GM18517 (cell line): ENCODE data around the gene ADARB1.

Source experiments
- ATAC-seq: cut with Tn5 transposase; IDR thresholded peaks from one replicate; pipeline ENCODE4 v1.9.1; 2021; ENCODE audit warnings: mild to moderate bottlenecking, moderate library complexity; ENCODE audit not compliant: unreplicated experiment

Gene ADARB1

DNA sequence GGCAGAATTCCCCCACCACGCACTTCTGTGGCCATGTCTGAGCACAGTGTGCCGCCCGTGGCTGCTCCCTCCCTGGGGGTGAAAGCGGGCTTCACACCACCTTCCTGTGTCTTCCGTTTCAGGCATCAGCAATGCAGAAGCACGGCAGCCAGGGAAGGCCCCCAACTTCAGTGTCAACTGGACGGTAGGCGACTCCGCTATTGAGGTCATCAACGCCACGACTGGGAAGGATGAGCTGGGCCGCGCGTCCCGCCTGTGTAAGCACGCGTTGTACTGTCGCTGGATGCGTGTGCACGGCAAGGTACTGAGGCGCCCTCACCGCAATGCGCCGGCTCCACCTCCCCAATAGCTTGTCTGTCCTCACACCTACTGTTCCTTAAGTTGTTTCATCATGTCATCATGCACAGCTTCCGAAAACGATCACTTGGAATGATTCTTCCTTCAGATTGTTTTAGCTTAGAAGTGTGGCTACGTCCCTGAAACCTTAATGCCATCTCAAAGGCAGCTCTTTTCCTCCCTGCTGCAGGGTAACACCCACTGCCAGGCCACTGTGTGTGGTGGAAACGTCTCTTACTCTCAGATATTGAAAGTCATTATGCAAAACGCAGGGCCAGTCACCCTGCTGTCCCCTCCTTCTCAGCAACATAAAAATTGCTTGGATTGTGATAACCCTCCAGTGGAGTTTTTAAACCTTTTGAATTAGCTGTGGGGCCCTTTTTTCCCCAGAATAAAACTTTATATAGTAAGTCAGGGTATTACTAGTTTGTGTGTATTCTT is 146.5 kb downstream of the ADARB1 start:
- ATAC-seq, result no peak

DNA sequence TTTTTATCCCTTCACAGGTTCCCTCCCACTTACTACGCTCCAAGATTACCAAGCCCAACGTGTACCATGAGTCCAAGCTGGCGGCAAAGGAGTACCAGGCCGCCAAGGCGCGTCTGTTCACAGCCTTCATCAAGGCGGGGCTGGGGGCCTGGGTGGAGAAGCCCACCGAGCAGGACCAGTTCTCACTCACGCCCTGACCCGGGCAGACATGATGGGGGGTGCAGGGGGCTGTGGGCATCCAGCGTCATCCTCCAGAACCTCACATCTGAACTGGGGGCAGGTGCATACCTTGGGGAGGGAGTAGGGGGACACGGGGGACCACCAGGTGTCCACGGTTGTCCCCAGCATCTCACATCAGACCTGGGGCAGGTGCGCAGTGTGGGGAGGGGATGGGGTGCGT is 147.6 kb downstream of the ADARB1 start:
- ATAC-seq, result no peak

DNA sequence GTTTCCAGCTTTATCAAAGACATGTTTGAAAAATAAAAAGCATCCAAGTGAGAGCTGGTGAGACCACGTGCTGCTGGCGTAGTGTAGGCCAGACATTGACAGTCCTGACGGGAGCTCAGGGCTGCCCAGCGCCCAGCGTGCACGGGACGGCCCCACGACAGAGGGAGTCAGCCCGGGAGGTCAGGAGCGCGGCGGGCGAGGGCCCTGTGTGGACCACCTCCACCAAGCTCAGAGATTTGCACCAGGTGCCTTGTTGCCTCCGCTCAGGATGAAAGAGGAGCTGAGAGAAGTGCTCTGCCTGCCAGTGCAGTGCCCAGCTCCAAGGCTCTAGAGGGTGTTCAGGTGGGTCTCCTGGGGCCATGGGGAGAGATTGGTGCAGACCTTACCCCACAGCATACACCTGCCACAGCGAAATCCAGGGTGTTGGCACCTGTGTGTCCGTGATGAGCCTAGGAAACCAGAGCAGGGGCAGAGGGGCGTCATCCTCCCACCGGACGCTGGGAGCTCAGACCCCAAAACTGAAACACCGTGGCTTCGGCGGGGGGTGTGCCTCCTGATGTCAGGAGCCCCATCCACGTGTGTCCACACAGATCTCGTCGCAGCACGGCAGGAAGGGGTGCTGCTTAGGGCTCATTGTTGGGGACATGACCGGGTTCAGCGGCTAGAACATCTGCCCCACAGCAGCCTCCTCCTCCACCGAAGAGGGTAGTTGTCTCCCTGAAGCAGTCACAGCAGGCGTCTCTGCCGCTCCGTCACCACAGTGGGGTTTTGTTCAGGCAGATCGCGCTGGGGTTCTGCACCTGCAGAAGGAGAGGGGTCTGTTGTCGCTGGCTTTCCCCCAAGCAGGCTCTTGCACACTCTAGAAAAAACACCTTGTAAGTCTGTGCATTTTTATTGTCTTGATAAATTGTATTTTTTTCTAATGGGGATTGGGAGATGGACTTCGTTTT is 149.1 kb downstream of the ADARB1 start:
- ATAC-seq, result no peak

DNA sequence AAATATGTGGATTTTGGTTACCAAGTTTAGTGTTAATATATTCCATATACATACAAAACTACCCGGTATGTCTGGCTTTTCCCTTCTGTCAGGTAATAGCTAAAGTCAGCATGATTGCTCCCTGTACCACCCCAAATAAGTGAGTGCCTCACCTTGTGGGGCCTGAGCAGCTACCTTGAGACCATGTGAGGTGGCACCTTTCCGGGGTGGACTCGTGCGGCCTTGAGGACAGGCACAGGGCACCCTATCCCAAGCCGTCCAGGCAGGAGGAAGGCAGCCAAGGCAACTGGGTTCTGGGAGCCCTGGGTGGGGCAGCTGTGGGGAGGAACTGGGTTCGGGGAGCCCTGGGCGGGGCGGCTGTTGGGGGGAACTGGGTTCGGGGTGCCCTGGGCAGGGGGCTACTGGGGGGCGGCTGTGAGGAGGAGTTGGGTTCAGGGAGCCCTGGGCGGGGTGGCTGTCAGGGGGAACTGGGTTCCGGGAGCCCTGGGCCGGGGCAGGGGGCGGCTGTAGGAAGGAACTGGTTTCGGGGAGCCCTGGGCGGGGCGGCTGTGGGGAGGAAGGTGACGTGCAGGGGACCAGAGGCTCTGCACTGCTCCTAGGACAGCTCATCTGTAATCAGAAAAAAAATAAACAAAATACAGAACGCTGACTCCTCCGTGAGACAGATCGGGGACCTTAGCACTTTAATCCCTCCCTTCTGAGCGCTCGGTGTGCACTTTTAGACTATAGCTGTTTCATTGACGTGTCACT is 150.0 kb downstream of the ADARB1 start:
- ATAC-seq, result no peak

DNA sequence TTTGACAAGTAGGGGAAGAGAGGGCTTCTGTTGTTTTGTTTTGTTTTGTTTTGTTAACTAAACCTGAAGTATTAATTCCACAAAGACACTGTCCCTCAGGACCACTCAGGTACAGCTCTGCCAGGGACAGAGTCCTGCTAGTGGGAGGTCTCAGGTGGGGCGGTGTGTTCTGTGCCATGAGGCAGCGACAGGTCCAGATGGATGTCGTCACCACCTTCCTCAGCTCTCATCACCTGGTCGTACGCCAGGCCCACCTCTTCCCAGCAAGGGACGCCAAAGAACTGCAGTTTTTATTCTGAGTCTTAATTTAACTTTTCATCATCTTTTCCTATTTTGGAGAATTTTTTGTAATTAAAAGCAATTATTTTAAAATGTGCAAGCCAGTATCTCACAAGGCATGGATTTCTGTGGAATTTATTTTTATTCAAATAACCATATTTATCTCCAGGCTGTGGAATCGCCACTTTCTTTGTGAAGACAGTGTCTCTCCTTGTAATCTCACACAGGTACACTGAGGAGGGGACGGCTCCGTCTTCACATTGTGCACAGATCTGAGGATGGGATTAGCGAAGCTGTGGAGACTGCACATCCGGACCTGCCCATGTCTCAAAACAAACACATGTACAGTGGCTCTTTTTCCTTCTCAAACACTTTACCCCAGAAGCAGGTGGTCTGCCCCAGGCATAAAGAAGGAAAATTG is 150.8 kb downstream of the ADARB1 start:
- ATAC-seq, result no peak

DNA sequence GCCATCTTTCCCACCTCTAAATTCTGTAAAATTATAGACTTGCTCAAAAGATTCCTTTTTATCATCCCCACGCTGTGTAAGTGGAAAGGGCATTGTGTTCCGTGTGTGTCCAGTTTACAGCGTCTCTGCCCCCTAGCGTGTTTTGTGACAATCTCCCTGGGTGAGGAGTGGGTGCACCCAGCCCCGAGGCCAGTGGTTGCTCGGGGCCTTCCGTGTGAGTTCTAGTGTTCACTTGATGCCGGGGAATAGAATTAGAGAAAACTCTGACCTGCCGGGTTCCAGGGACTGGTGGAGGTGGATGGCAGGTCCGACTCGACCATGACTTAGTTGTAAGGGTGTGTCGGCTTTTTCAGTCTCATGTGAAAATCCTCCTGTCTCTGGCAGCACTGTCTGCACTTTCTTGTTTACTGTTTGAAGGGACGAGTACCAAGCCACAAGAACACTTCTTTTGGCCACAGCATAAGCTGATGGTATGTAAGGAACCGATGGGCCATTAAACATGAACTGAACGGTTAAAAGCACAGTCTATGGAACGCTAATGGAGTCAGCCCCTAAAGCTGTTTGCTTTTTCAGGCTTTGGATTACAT is 151.5 kb downstream of the ADARB1 start:
- no peak for ATAC-seq

DNA sequence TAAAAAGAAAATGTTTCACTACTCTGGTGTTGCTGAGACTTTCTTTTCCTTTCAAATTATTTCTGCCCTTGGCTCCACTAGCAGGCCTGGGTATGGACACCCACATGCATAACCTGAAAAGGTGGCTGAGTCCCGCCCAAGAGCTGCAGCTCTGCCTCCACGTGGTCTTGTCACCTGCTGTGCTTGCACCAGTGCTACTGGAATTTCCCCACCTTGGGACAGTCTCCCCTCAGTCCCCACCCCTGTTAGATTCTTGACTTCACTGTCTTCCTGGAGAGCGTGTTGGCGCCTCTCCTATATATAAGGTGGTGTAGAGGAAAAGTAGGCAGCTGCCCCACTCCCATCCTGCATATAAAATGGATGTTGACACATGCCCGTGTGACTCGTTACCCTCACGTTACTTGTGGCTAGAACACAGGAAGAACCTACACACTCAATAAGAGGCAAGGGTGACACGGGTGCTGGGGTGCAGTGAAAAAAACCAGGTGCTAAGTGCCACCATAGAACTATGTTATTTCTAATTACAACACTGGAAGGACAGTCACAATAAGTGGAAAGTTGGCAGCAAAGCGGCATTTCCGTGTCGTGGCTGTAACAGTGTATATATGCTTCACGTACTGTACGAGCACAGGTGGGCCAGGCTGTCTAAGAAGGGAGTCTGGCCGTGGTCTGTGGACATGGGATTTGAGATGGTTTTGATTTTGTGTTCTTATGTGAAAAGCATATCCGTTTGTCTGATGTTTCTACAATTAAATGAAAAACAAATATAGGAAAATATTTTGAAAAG is 152.4 kb downstream of the ADARB1 start:
- no peak for ATAC-seq

DNA sequence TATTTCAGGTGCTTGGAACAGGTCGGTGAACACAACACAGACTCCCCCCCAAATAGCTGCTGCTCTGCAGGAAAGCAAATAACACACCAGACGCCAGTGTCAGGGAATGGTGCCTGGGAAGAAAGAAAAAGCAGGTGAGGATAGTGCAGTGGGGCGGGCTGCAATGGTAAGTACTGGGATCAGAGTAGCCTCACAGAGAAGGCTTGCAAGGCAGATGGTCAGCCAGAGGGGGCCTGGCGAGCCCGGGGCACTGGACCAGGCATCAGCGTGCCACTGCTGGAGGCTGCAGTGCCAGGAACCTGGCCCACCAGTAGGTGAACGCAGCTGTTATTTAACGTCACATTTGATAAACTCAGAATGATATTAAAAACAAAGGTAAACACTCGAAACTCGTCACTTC is 153.4 kb downstream of the ADARB1 start:
- no peak for ATAC-seq

DNA sequence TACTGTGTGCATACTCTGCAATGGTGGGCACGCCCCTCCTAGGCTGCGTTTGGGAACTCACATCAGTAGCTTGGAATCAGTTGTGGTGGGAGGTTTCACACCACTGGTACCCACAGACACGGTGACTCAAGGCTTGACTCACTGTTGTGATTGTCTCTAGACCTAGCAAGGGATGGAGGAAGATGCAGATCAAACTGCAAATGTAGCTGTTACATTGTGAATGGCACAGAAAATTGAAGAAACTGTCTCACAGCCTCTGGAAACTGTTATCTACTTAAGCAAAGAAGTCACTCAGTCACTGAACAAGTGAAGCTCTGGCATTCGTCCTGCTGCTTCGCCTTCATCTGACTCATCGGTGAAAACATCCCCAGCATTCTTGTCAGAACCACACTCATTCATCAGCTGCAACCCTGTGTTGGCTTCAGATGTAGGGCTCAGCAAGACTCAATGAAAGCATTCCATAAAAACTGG is 153.8 kb downstream of the ADARB1 start:
- ATAC-seq, result no peak

DNA sequence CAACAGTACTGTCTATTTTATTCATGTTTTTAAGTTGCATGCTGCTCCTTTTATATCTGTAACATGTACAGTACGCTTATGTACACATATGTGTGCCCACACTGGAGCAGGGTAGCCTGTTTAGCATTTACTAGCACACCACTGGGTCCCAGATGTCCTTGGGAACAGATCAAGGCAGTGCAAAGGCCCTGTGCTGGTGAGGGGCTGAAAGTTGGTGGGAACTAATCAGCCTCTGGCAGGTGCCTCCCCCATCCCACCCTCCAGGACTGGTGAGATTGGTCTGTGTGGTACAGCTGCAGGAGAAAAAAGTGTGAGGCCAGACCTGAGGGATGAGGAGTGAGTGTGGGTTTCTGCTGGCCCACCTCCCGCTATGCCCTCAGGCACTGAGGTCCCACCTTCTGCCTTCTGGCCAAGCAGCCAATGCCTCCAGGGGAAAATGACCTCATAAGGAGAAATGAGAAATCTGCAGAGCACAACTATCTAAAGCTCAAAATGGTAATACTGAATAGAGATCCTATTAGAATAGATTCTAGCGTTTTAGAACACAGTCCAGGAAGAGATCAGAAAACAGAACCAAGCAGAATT is 154.4 kb downstream of the ADARB1 start:
- ATAC-seq, result no peak

DNA sequence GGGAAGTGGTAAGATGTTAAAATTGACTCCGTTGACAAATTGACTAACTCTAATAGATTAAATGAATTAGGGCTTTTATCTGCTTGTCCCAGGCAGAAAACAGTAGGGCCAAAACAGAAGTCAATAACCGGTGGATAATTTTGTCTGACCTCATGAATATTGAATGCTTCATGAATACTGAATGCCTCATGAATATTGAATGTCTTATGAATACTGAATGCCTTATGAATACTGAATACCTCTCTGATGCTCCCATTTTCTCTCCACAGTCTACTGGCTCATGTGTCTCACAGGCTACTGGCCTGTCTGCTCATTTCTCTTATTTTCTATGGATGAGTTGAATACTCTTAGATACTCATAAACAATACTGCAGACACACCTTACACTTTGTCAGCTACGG is 157.3 kb downstream of the ADARB1 start:
- no peak for ATAC-seq

DNA sequence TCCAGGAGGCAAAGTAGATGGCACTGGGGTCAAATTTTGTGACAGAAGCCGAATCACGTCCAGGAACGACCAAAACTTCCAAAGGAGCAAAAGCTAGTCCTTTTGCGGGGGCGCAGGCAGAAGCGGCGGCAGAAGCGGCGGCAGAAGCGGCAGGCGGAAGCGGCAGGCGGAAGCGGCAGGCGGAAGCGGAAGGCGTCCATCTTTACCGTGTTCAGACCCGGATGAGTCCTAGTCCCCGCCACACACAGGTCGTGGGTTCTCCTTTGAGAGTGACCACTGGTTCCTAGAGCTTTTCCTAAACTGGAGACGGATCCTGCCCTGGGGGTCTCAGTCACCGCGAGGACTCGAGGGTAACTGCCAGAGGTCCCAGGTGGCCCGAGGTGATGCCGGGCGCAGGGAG is 159.7 kb downstream of the ADARB1 start:
- ATAC-seq, result no peak

DNA sequence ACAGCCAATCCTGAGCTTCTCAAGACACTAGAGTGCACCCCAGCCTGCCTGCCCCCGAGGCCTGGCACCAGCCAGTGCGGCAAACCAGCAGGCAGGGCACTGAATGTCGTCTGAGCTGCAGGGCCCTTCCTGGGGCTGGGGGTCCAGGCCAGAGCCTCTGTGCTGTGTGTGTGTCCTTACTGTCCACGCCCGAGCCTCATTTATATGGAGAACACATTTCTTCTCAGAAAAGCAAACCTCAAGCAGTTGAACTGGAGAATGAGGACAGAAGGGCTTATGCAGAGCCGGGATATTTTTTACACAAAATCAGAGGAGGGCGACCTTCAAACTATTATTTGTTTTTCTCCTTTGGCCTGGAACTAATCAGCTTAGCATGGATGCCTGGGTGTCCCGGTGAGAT is 160.6 kb downstream of the ADARB1 start:
- no peak for ATAC-seq

DNA sequence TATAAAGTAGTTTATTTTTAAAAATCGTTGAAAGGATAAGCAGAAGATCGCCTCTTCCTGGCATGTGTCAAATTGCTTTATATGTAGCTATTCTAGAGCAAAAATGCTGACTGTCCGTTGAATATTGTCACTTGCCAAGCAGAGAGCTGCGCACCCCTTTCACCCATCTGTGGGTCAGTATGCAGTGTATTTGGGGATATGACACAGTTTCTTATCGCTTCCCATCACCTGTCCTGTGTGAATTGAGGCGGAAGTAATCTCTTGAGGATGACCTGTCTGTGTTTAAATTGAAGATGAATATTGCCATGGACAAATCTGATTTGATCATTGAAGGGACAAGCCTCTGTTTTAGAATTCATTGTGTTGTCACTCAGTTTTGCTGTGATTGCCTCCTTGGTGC is 161.1 kb downstream of the ADARB1 start:
- no peak for ATAC-seq

DNA sequence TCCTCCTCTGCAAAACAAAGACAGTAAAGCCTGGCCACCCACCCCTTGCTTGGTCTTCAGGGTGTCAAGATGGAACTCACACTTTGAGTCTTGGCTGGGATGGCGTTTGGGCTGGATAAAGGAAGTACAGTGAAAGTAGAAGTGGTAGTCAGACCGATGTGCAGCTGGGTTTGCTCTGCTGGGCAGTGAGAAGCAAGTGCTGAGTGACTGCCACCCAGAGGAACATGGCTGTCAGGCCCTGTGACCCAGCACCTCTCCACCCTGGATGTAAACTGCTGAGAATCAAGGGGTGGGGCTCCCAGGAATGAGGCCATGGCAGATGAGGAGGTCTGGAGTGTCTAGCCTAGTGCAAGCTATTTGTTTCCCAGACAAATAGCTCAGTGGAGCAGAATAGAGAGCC is 162.1 kb downstream of the ADARB1 start:
- ATAC-seq, result no peak

DNA sequence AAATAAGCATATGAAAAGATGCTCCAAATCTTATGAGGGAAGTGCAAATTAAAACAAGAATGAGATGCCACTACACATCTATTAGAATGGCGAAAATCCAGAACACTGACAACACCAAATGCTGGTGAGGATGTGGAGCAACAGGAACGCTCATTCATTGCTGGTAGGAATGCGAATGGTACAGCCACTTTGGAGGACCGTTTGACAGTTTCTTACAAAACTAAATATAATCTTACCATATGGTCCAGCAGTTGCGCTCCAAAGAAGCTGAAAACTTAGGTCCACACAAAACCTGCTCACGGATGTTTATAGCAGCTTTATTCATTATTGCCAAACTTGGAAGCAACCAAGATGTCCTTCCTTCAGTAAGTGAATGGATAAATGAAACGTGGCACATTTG is 163.0 kb downstream of the ADARB1 start:
- ATAC-seq, result no peak

DNA sequence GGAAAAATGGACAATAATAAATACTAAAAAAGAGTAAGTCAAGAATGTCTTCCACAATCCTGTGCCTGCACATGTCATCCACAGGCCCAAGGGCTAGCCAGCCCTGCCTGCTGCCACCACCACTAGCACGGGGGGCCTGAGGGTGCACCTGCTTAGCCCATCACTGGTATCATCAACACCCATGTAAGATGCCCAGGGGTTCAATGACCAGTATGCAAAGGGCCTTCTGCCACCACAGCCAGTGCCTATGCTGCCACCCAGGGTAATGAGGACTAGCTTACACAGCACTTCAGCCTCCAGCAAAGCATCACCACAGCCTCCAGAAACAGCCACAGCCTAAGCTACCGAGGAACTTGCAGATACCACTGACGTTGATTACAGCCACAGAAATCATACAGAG is 167.0 kb downstream of the ADARB1 start:
- ATAC-seq, result no peak

DNA sequence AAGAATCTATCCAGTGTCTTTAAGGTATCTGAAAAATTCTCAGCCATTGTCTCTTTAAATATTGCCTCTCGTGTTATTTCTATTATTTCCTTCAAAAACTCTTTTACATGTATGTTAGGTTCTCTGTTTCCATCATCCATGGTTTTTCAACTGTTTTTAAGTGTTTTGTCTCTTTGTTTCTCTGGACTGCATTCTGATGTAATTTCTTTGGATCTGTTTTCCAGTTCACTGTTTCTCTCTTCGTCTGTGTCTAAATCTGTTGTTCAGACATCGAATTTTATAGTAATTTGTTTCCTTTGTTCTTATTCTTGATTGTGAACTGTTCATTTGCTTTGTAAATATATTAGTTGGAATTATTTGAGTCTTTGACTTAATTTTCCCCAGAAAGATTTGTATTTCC is 169.2 kb downstream of the ADARB1 start:
- no peak for ATAC-seq

DNA sequence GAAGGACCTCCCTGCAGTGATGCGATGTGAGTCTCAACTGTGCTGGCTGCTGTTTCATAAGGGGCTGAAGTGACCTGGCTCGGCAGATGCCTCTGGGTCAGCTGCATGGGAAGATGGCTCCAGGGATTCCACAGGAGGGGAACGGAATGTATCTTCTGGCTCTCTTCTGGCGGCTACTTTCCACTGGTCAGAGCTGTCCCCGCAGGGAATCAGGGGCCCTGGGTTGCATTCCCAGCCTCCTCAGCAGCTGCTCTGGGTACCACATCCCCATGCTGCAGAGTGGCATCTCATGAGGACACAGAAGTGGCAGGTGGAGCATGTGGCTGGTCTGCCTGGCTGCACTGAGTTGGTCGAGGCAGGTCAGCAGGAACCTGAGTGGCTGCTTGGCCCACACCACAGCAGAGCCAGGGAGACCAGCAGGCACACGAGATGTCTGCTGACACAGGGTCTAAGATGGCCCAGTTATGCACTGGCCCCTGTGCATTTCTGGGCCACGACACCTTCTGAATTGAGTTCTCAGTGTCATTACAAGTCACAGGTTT is 170.5 kb downstream of the ADARB1 start:
- ATAC-seq, result no peak
